Muscle of back (tissue), 10 donors: ENCODE data around the gene TMUB2. TPM values are rescaled to one million over a fixed set of nuclear protein-coding genes. Genes with fewer than 3 reads are reported as not detected.

Experiments used
- polyA plus RNA-seq, 10 donors: library from polyadenylated mRNA; unstranded; fragments of 120-200 nt; gene quantifications; one replicate each; pipeline ENCODE4 v1.2.1, GENCODE V29; 2013; ENCODE audit not compliant: insufficient read length in 10 of 10

Gene TMUB2
- polyA plus RNA-seq, 10 donors = 33.2 to 51.3 (median 40.6) TPM

Other genes starting within 250 kb of the TMUB2 start
- gene PPY, start 244.5 kb upstream of the TMUB2 start, polyA plus RNA-seq = not detected
- under 1 TPM in 3 of 10 donors, not detected in 7; 0.15 to 0.35 (median 0.22) TPM for gene PYY, start 233.0 kb upstream of the TMUB2 start, polyA plus RNA-seq
- gene NAGS, start 182.3 kb upstream of the TMUB2 start, polyA plus RNA-seq = under 1 TPM; 0.21 to 0.69 (median 0.36) TPM
- gene TMEM101, start 172.0 kb upstream of the TMUB2 start, polyA plus RNA-seq = 10 to 100 TPM; 23.5 to 30.4 (median 26.8) TPM
- gene LSM12, start 120.3 kb upstream of the TMUB2 start, polyA plus RNA-seq = 10 to 100 TPM; 25.8 to 33.5 (median 29.8) TPM
- gene G6PC3, start 116.2 kb upstream of the TMUB2 start, polyA plus RNA-seq = 10 to 100 TPM; 27.1 to 41.4 (median 34.7) TPM
- 10 to 100 TPM; 43.2 to 58.4 (median 52.6) TPM for gene HDAC5, start 63.3 kb upstream of the TMUB2 start, polyA plus RNA-seq
- 1 to 10 TPM; 1.6 to 3.9 (median 2.3) TPM for gene HROB, start 45.0 kb upstream of the TMUB2 start, polyA plus RNA-seq
- gene ASB16, start 16.3 kb upstream of the TMUB2 start, polyA plus RNA-seq = 10 to 100 TPM in 7 of 10 donors, 1 to 10 TPM in 3; 4.8 to 15.2 (median 10.9) TPM
- gene ATXN7L3, start 12.9 kb downstream of the TMUB2 start, polyA plus RNA-seq = 10 to 100 TPM; 44.2 to 57.6 (median 49.0) TPM
- 10 to 100 TPM; 60.2 to 92.2 (median 72.2) TPM for gene UBTF, start 32.7 kb downstream of the TMUB2 start, polyA plus RNA-seq
- 10 to 100 TPM in 7 of 10 donors, 1 to 10 TPM in 3; 6.0 to 34.0 (median 13.2) TPM for gene SLC4A1, start 81.2 kb downstream of the TMUB2 start, polyA plus RNA-seq
- gene RUNDC3A, start 121.6 kb downstream of the TMUB2 start, polyA plus RNA-seq = 10 to 100 TPM in 1 of 10 donors, 1 to 10 TPM in 9; 1.2 to 11.0 (median 2.0) TPM
- gene SLC25A39, start 137.9 kb downstream of the TMUB2 start, polyA plus RNA-seq = 100 to 1,000 TPM in 1 of 10 donors, 10 to 100 TPM in 9; 41.1 to 125 (median 66.1) TPM
- gene GRN, start 158.3 kb downstream of the TMUB2 start, polyA plus RNA-seq = 100 to 1,000 TPM; 146 to 229 (median 186) TPM
- 10 to 100 TPM; 44.1 to 84.8 (median 64.4) TPM for gene FAM171A2, start 176.9 kb downstream of the TMUB2 start, polyA plus RNA-seq
- 1 to 10 TPM; 1.3 to 3.9 (median 2.0) TPM for gene ITGA2B, start 202.7 kb downstream of the TMUB2 start, polyA plus RNA-seq